Mesenchymal stem cell (in vitro differentiated cells and primary cell): ENCODE data around the gene TMEM45B.

Experiments
- DNase-seq: peaks from one replicate; pipeline ENCODE4 v3.0.0-alpha.2; 2013
- H2AFZ ChIP-seq: one replicate; pipeline ENCODE4 v1.6.1; 2013; ENCODE audit warnings: low read depth, mild to moderate bottlenecking, control low read depth, inconsistent platforms, low read length, moderate library complexity
- H2AK5ac ChIP-seq: 2 replicates; pipeline ENCODE4 v1.6.1; 2013; ENCODE audit warnings: low read length, moderate library complexity, mild to moderate bottlenecking, inconsistent platforms; ENCODE audit not compliant: severe bottlenecking
- H2BK120ac ChIP-seq: one replicate; pipeline ENCODE4 v1.6.1; 2013; ENCODE audit warnings: low read depth, mild to moderate bottlenecking, inconsistent platforms, low read length, moderate library complexity
- H2BK12ac ChIP-seq, 2 experiments: one replicate each; pipeline ENCODE4 v1.6.1; 2013; ENCODE audit warnings: inconsistent platforms in 2 of 2, low read length in 2 of 2, mild to moderate bottlenecking in 2 of 2, moderate library complexity in 2 of 2, control low read depth in 1 of 2
- H2BK15ac ChIP-seq: one replicate; pipeline ENCODE4 v1.6.1; 2013; ENCODE audit warnings: mild to moderate bottlenecking, low read depth, inconsistent platforms; ENCODE audit not compliant: poor library complexity, severe bottlenecking
- H2BK5ac ChIP-seq: 2 replicates; pipeline ENCODE4 v1.6.1; 2013; ENCODE audit warnings: low read depth, mild to moderate bottlenecking, low read length, control low read depth, inconsistent platforms; ENCODE audit not compliant: poor library complexity, severe bottlenecking
- H3K14ac ChIP-seq, 2 experiments: one replicate each; pipeline ENCODE4 v1.6.1; 2013; ENCODE audit warnings: inconsistent platforms in 2 of 2, low read length in 2 of 2, control low read depth in 1 of 2, mild to moderate bottlenecking in 1 of 2, moderate library complexity in 1 of 2
- H3K18ac ChIP-seq, 2 experiments: one replicate each; pipeline ENCODE4 v1.6.1; 2013; ENCODE audit warnings: inconsistent platforms in 2 of 2, low read length in 2 of 2, control low read depth in 1 of 2, low read depth in 1 of 2, mild to moderate bottlenecking in 1 of 2
- H3K23ac ChIP-seq, 2 experiments: one replicate each; pipeline ENCODE4 v1.6.1; 2013; ENCODE audit warnings: inconsistent platforms in 2 of 2, low read length in 2 of 2, mild to moderate bottlenecking in 2 of 2, moderate library complexity in 2 of 2, control low read depth in 1 of 2
- H3K27ac ChIP-seq: 2 replicates; pipeline ENCODE4 v1.5.1; 2013; ENCODE audit warnings: mild to moderate bottlenecking, moderate library complexity, low read length, control low read depth, inconsistent platforms; ENCODE audit not compliant: poor library complexity, severe bottlenecking
- H3K27me3 ChIP-seq, 2 experiments: 2 replicates each; pipeline versions ENCODE4 v1.6.1 to v1.7.0; 2013; ENCODE audit warnings: low read length in 2 of 2, mild to moderate bottlenecking in 2 of 2, moderate library complexity in 2 of 2, control low read depth in 1 of 2, inconsistent platforms in 1 of 2; ENCODE audit not compliant: control insufficient read depth in 1 of 2, insufficient read depth in 1 of 2
- H3K36me3 ChIP-seq, 2 experiments: 2 replicates each; pipeline versions ENCODE4 v1.6.1 to v1.7.0; 2013; ENCODE audit warnings: low read length in 2 of 2, control low read depth in 1 of 2, inconsistent platforms in 1 of 2, low read depth in 1 of 2, mild to moderate bottlenecking in 1 of 2; ENCODE audit not compliant: insufficient read depth in 2 of 2, control insufficient read depth in 1 of 2
- H3K4ac ChIP-seq, 2 experiments: one replicate each; pipeline ENCODE4 v1.6.1; 2013; ENCODE audit warnings: inconsistent platforms in 2 of 2, low read length in 2 of 2, mild to moderate bottlenecking in 2 of 2, moderate library complexity in 2 of 2, control low read depth in 1 of 2, low read depth in 1 of 2
- H3K4me1 ChIP-seq: 2 replicates; pipeline ENCODE4 v1.6.1; 2013; ENCODE audit warnings: low read depth, low read length, control low read depth; ENCODE audit not compliant: control insufficient read depth, insufficient read depth
- H3K4me2 ChIP-seq: 2 replicates; pipeline ENCODE4 v1.6.1; 2013; ENCODE audit warnings: low read length, mild to moderate bottlenecking, inconsistent platforms; ENCODE audit not compliant: poor library complexity, severe bottlenecking
- H3K4me3 ChIP-seq, 2 experiments: 2 replicates each; pipeline versions ENCODE4 v1.5.1 to v1.7.0; 2013; ENCODE audit warnings: low read length in 2 of 2, mild to moderate bottlenecking in 2 of 2, control low read depth in 1 of 2, low read depth in 1 of 2; ENCODE audit not compliant: insufficient read depth in 1 of 2
- H3K79me1 ChIP-seq: replicated peaks from 2 replicates; pipeline ENCODE4 v1.6.1; 2013; ENCODE audit warnings: mild to moderate bottlenecking, control low read depth, low read length, inconsistent platforms; ENCODE audit not compliant: poor library complexity, severe bottlenecking
- H3K9ac ChIP-seq: 2 replicates; pipeline ENCODE4 v1.7.0; 2013; ENCODE audit warnings: mild to moderate bottlenecking, low read length, moderate library complexity
- H3K9me3 ChIP-seq: 2 replicates; pipeline ENCODE4 v1.7.0; 2013; ENCODE audit warnings: mild to moderate bottlenecking, low read length; ENCODE audit not compliant: control insufficient read depth
- H4K8ac ChIP-seq: one replicate; pipeline ENCODE4 v1.6.1; 2013; ENCODE audit warnings: inconsistent platforms, mild to moderate bottlenecking, low read length, moderate library complexity
- H4K91ac ChIP-seq: one replicate; pipeline ENCODE4 v1.6.1; 2013; ENCODE audit warnings: mild to moderate bottlenecking, low read length, inconsistent platforms
- WGBS: methylation state at CpG from one replicate; pipeline ENCODE4 v1.1.7; 2013; ENCODE audit warnings: mixed read lengths; 5-methylcytosine and 5-hydroxymethylcytosine counted together

TMEM45B gene

GRCh38 chr11:129853518-129854231 is 38.0 kb downstream of the TMEM45B start:
- Histone ChIP-seq H3K27ac (no peak overlapping the region), H2BK12ac (no peak overlapping the region), H4K91ac (no peak overlapping the region), H3K79me1 (no peaks in the 10 kb centered on the region), H2BK5ac (no peak overlapping the region), H3K9me3 (no peaks in the 10 kb centered on the region), H2AFZ (no peak overlapping the region), H3K4ac (no peak overlapping the region), H3K23ac (no peak overlapping the region), H3K18ac (no peak overlapping the region), H2BK120ac (no peak overlapping the region), H3K4me2 (no peak overlapping the region), H3K36me3 (peaks cover 2 to 4% of the 10 kb centered on the region in 2 experiments), H2AK5ac (no peak overlapping the region), H3K4me1 (no peaks in the 10 kb centered on the region), H3K9ac (no peak overlapping the region), H4K8ac (no peak overlapping the region), H3K4me3 (no peak overlapping the region), H3K14ac (no peak overlapping the region), H3K27me3 (peaks cover 9 to 23% of the 10 kb centered on the region in 2 experiments), H2BK15ac (no peak overlapping the region)
- WGBS: 55% methylated on average over 8 of the region's 10 CpGs
- DNase-seq: peak; percentile 24

GRCh38 chr11:129854232-129854805 is 38.7 kb downstream of the TMEM45B start:
- H2BK120ac ChIP-seq: no peak overlapping the region
- H3K23ac ChIP-seq: no peak overlapping the region
- peaks cover 2 to 8% of the 10 kb centered on the region in 2 experiments for H3K36me3 ChIP-seq
- DNase-seq: no peak
- H3K4me2 ChIP-seq: no peak overlapping the region
- H3K18ac ChIP-seq: no peak overlapping the region
- no peak overlapping the region for H3K4ac ChIP-seq
- no peak overlapping the region for H3K27ac ChIP-seq
- no peak overlapping the region for H2BK12ac ChIP-seq
- H2AFZ ChIP-seq: no peak overlapping the region
- no peak overlapping the region for H3K4me3 ChIP-seq
- no peak overlapping the region for H3K9ac ChIP-seq
- no peaks in the 10 kb centered on the region for H3K79me1 ChIP-seq
- 94% methylated on average over 6 of the region's 7 CpGs for WGBS
- no peak overlapping the region for H4K91ac ChIP-seq
- H2BK15ac ChIP-seq: no peak overlapping the region
- H3K14ac ChIP-seq: no peak overlapping the region
- no peaks in the 10 kb centered on the region for H3K4me1 ChIP-seq
- no peak overlapping the region for H2BK5ac ChIP-seq
- no peaks in the 10 kb centered on the region for H3K9me3 ChIP-seq
- H2AK5ac ChIP-seq: no peak overlapping the region
- peaks cover 9 to 20% of the 10 kb centered on the region in 2 experiments for H3K27me3 ChIP-seq
- no peak overlapping the region for H4K8ac ChIP-seq

- Histone ChIP-seq H3K4ac (no peak overlapping the region), H3K4me2 (no peak overlapping the region), H3K9me3 (no peaks in the 10 kb centered on the region), H2AK5ac (no peak overlapping the region), H2BK120ac (no peak overlapping the region), H3K18ac (no peak overlapping the region), H3K36me3 (peaks cover 5 to 13% of the 10 kb centered on the region in 2 experiments), H3K14ac (no peak overlapping the region), H3K27me3 (peaks cover 6 to 17% of the 10 kb centered on the region in 2 experiments), H2BK5ac (no peak overlapping the region), H2BK15ac (no peak overlapping the region), H2BK12ac (no peak overlapping the region), H4K91ac (no peak overlapping the region), H3K4me1 (no peaks in the 10 kb centered on the region), H3K9ac (no peak overlapping the region), H3K23ac (no peak overlapping the region), H4K8ac (no peak overlapping the region), H3K4me3 (no peak overlapping the region), H3K27ac (no peak overlapping the region), H3K79me1 (no peaks in the 10 kb centered on the region), H2AFZ (no peak overlapping the region)
- DNase-seq: no peak
- 93% methylated on average over 11 of the region's 11 CpGs for WGBS
Observed at GRCh38 chr11:129855086-129855485, 39.4 kb downstream of the TMEM45B start.

- Histone ChIP-seq H3K9me3 (no peaks in the 10 kb centered on the region), H4K91ac (no peak overlapping the region), H3K36me3 (peaks cover 9 to 21% of the 10 kb centered on the region in 2 experiments), H3K14ac (no peak overlapping the region), H3K27ac (no peak overlapping the region), H2AK5ac (no peak overlapping the region), H2AFZ (no peak overlapping the region), H2BK15ac (no peak overlapping the region), H2BK12ac (no peak overlapping the region), H3K18ac (no peak overlapping the region), H3K4me3 (no peak overlapping the region), H2BK5ac (no peak overlapping the region), H2BK120ac (no peak overlapping the region), H3K79me1 (no peaks in the 10 kb centered on the region), H3K4me1 (no peaks in the 10 kb centered on the region), H3K4ac (no peak overlapping the region), H3K23ac (no peak overlapping the region), H3K27me3 (peaks cover 3 to 12% of the 10 kb centered on the region in 2 experiments), H4K8ac (no peak overlapping the region), H3K4me2 (no peak overlapping the region), H3K9ac (no peak overlapping the region)
- 96% methylated on average over 8 of the region's 8 CpGs for WGBS
- no peak for DNase-seq
Observed at GRCh38 chr11:129856036-129856435, 40.4 kb downstream of the TMEM45B start.
